ENCODE measurements around the gene SHANK1.

Gene SHANK1

GRCh38 chr19:50702871-50703829 is 16.5 kb downstream of the SHANK1 start:
- TF ChIP-seq, protein P1, sequence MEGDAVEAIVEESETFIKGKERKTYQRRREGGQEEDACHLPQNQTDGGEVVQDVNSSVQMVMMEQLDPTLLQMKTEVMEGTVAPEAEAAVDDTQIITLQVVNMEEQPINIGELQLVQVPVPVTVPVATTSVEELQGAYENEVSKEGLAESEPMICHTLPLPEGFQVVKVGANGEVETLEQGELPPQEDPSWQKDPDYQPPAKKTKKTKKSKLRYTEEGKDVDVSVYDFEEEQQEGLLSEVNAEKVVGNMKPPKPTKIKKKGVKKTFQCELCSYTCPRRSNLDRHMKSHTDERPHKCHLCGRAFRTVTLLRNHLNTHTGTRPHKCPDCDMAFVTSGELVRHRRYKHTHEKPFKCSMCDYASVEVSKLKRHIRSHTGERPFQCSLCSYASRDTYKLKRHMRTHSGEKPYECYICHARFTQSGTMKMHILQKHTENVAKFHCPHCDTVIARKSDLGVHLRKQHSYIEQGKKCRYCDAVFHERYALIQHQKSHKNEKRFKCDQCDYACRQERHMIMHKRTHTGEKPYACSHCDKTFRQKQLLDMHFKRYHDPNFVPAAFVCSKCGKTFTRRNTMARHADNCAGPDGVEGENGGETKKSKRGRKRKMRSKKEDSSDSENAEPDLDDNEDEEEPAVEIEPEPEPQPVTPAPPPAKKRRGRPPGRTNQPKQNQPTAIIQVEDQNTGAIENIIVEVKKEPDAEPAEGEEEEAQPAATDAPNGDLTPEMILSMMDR (IDR thresholded peaks at IDR 0.05; ENCODE audit: insufficient read depth, low read depth, low read length, missing control alignments) = no peak
- DNase-seq (ENCODE audit: low read depth) = no peak
- no peak overlapping the region for H3K4me3 ChIP-seq (ENCODE audit: low read length)

GRCh38 chr19:50702158-50702870 is 17.3 kb downstream of the SHANK1 start:
- TF ChIP-seq, protein P1 (IDR thresholded peaks at IDR 0.05; ENCODE audit: insufficient read depth, low read depth, low read length, missing control alignments) = no peak
- no peak overlapping the region for H3K4me3 ChIP-seq (ENCODE audit: low read length)
- no peak for DNase-seq (ENCODE audit: low read depth)

- DNase-seq (ENCODE audit: low read depth) = no peak
- no peak overlapping the region for H3K4me3 ChIP-seq (ENCODE audit: low read length)
- TF ChIP-seq, protein P1 (IDR thresholded peaks at IDR 0.05; ENCODE audit: insufficient read depth, low read depth, low read length, missing control alignments) = no peak
Measured at GRCh38 chr19:50701367-50701985, 18.1 kb downstream of the SHANK1 start.

- TF ChIP-seq, protein P1 (IDR thresholded peaks at IDR 0.05; ENCODE audit: insufficient read depth, low read depth, low read length, missing control alignments) = no peak
- H3K4me3 ChIP-seq (ENCODE audit: low read length) = no peak overlapping the region
- no peak for DNase-seq (ENCODE audit: low read depth)
Measured at GRCh38 chr19:50697414-50698124, 22.0 kb downstream of the SHANK1 start.

DNA sequence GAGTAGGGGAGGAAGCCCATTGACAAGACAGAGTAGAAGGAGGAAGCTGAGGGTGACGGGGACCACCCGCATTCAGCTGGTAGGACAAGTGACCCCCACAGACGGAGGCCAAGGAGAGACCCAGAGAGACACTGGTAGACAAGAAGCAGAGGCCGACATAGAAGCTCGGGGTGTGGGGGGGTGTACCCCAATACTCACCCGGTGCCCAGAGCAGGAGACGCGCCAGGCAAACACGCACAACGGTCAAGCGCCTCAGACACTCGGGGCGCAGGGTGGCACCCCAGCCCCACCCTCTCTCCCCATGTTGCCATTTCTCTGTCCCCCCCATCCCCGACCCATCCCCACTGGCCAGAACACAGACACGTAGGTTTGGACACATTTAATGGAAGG is 23.5 kb downstream of the SHANK1 start:
- DNase-seq (ENCODE audit: low read depth) = no peak
- H3K4me3 ChIP-seq (ENCODE audit: low read length) = no peak overlapping the region
- TF ChIP-seq, protein P1 (IDR thresholded peaks at IDR 0.05; ENCODE audit: insufficient read depth, low read depth, low read length, missing control alignments) = no peak
